Measurements from ENCODE around the gene NFATC1.

- TF ChIP-seq EZH2 (IDR thresholded peaks at IDR 0.05; ENCODE audit: insufficient read depth, poor library complexity, severe bottlenecking) (no peak), EZH2phosphoT487 (IDR thresholded peaks at IDR 0.05; ENCODE audit: insufficient read depth, low read depth) (no peak)
Measured at GRCh38 chr18:79449551-79450288, 54.0 kb downstream of the NFATC1 start.
